ENCODE results near the gene VPS11. TPM values are rescaled to one million over a fixed set of nuclear protein-coding genes. Genes with fewer than 3 reads are reported as not detected.
"Not testable (repeated sequence)": the region's sequence is repeated elsewhere in the genome, so short reads cannot be mapped to it uniquely, and the experiment has no call there.

VPS11 gene
- total and polyA plus RNA-seq, 8 donors, result 14.2 to 47.4 (median 17.2) TPM

- intact Hi-C loops (cut with DNase I), result no loop called here
- peaks cover 0 to 18% (median 0%) of the 10 kb centered on the region in 3 donors for H3K36me3 ChIP-seq
- ATAC-seq (no peak), FAIRE-seq (no peak), DNase-seq (peak in 1 of 6 donors; percentile 6)
- no peak overlapping the region for H3K4me3 ChIP-seq
- 70 to 79% methylated on average over 6 of the region's 6 CpGs for WGBS, 2 donors
- H3K27me3 ChIP-seq, result no peaks in the 10 kb centered on the region
- no peak for TF ChIP-seq CTCF (IDR thresholded peaks at IDR 0.05)
- H3K27ac ChIP-seq, result no peak overlapping the region
- H3K4me1 ChIP-seq, result peaks cover 6 to 23% (median 22%) of the 10 kb centered on the region in 3 donors
- H3K9me3 ChIP-seq, result no peaks in the 10 kb centered on the region
Observed at GRCh38 chr11:119099711-119100110, 32.1 kb downstream of the VPS11 start.

GRCh38 chr11:119100246-119100970 lies 32.8 kb downstream of the VPS11 start:
- H3K4me3 ChIP-seq, result peak overlapping the region; percentile 67 to 86 (median 78)
- WGBS, 2 donors, result 24 to 25% methylated on average over 11 of the region's 11 CpGs
- TF ChIP-seq CTCF (IDR thresholded peaks at IDR 0.05), result no peak
- no peak for FAIRE-seq
- H3K27ac ChIP-seq, result no peak overlapping the region
- intact Hi-C loops (cut with DNase I), result no loop called here
- no peak for ATAC-seq
- no peaks in the 10 kb centered on the region for H3K27me3 ChIP-seq
- H3K9me3 ChIP-seq, result no peaks in the 10 kb centered on the region
- peak in 1 of 6 donors; percentile 27 for DNase-seq
- peaks cover 0 to 18% (median 0%) of the 10 kb centered on the region in 3 donors for H3K36me3 ChIP-seq
- peaks cover 6 to 23% (median 22%) of the 10 kb centered on the region in 3 donors for H3K4me1 ChIP-seq

GRCh38 chr11:119100994-119101758 lies 33.6 kb downstream of the VPS11 start:
- Histone ChIP-seq H3K9me3 (no peaks in the 10 kb centered on the region), H3K4me1 (peaks cover 6 to 22% (median 18%) of the 10 kb centered on the region in 3 donors), H3K4me3 (peak overlapping the region; percentile 67 to 86 (median 78)), H3K36me3 (peaks cover 0 to 18% (median 0%) of the 10 kb centered on the region in 3 donors), H3K27ac (peak overlapping the region; percentile 79 to 96 (median 87)), H3K27me3 (no peaks in the 10 kb centered on the region)
- WGBS, 2 donors, result 1 to 2% methylated on average over 29 of the region's 29 CpGs
- TF ChIP-seq CTCF (IDR thresholded peaks at IDR 0.05), result no peak
- DNase-seq, result peak in 1 of 6 donors; percentile 38
- intact Hi-C loops (cut with DNase I), result no loop called here
- no peak for FAIRE-seq
- ATAC-seq, result peak; percentile 22 to 36 (median 33)

- Histone ChIP-seq H3K27ac (peak within 1 kb of the TSS; percentile 79 to 96 (median 87)), H3K36me3 (peaks cover 0 to 12% (median 0%) of the 10 kb centered on the region in 3 donors), H3K4me1 (peaks cover 6 to 26% (median 18%) of the 10 kb centered on the region in 3 donors), H3K9me3 (no peaks in the 10 kb centered on the region), H3K4me3 (peak within 1 kb of the TSS; percentile 67 to 86 (median 78)), H3K27me3 (no peaks in the 10 kb centered on the region)
- peak; percentile 13 for FAIRE-seq
- TF ChIP-seq CTCF (IDR thresholded peaks at IDR 0.05), result no peak
- intact Hi-C loops (cut with DNase I), result no loop called here
- 0% methylated on average over 32 of the region's 32 CpGs for WGBS, 2 donors
- peak; percentile 85 to 94 (median 91) for DNase-seq
- ATAC-seq, result peak; percentile 91 to 95 (median 92)
Observed at GRCh38 chr11:119101759-119102423, 34.3 kb downstream of the VPS11 start, which contains the start of gene DPAGT1. Gene DPAGT1, minus strand, starts transcription at chr11:119101853. Its CDS starts 198 bp downstream, at chr11:119101655.

- H3K27ac ChIP-seq, result peak overlapping the region; percentile 79 to 96 (median 87)
- H3K4me3 ChIP-seq, result peak overlapping the region in 3 of 4 donors; percentile 67 to 84 (median 71)
- H3K27me3 ChIP-seq; H3K36me3 ChIP-seq; intact Hi-C loops (cut with DNase I); H3K9me3 ChIP-seq; ATAC-seq; FAIRE-seq: not testable (repeated sequence)
- 81 to 86% methylated on average over 18 of the region's 18 CpGs for WGBS, 2 donors
- H3K4me1 ChIP-seq, result peaks cover 6 to 26% (median 18%) of the 10 kb centered on the region in 3 donors
- peak in 1 of 6 donors; percentile 13 for DNase-seq
Observed at GRCh38 chr11:119103161-119103664, 35.6 kb downstream of the VPS11 start.

All from pancreas (tissue), 10 donors.